GM12891 (cell line): ENCODE results near the gene POLE2.

Experiments
- POLR2A ChIP-seq: IDR thresholded peaks from 2 replicates; pipeline ENCODE4 v1.6.1; 2011; ENCODE audit warnings: low read depth, low read length, control low read depth
- POLR2AphosphoS5 ChIP-seq: IDR thresholded peaks from 2 replicates; pipeline ENCODE4 v1.6.1; 2011; ENCODE audit warnings: low read depth, low read length, control low read depth
- SPI1 ChIP-seq: IDR thresholded peaks from 2 replicates; pipeline ENCODE4 v1.6.1; 2011; ENCODE audit warnings: low read depth, low read length, control low read depth
- TAF1 ChIP-seq: IDR thresholded peaks from 2 replicates; pipeline ENCODE4 v1.6.1; 2011; ENCODE audit warnings: low read depth, low read length, control low read depth

- no peak for TF ChIP-seq POLR2AphosphoS5
- no peak for TF ChIP-seq TAF1
- TF ChIP-seq SPI1: no peak
- no peak for TF ChIP-seq POLR2A
These were observed 68.3 kb downstream of the POLE2 start for GRCh38 chr14:49619730-49620129.
